Stimulated activated CD8-positive, alpha-beta memory T cell treated with anti-CD3 and anti-CD28 coated beads, Interleukin-12 subunit alpha, Interleukin-12 subunit beta, amount 100 ng/mL, for 24 hours (primary cell): ENCODE measurements around the gene CLCA1.

Experiments used
- DNase-seq: peaks from one replicate; pipeline ENCODE4 v3.0.0-alpha.2; 2020; ENCODE audit errors: extremely low read depth

CLCA1 gene

DNA sequence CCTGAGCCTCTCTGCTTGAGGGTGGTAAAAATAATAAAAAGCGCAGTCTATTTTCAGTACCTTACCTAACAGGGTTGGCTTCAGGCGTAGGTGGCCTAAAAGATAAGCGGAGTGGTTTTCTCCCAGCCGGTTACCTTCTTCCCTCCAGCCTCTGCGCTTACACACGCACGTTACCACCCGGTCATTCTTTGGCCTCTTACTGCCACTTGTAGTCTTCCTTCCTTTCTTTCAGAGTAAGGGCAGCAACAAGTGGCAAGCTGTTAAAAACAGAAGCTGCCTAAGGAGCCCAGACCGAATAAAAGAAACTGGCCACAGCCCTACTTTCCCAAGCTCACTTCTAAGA lies 35.4 kb downstream of the CLCA1 start:
- DNase-seq: no peak

DNA sequence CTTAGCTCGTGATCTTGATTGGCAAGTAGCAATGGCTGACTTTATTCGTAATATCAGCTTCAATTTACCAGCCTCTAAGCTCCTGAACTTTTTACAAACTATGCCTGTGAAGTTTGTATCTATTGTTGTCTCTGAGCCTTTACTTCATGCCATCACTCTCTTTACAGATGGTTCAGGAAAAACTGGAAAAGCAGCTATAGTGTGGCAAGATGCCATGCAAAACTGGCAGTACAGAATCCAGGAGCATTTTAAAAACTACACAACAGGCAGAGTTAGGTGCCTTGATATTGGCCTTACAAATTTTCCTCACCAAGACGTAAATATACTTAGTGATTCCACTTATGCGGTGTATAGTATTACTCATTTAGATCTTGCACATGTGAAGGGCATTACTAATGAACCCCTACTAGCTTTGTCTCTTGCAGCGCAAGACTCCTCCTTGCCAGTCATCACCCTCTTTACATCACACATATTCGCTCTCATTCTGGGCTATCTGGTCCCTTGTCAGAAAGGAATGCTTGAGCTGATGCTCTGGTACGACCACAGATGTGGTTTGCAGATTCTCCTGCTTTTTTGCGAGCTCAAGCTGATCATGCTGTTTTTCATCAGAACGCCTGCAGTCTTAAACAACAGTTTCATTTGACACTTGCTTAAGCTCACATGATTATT lies 36.3 kb downstream of the CLCA1 start:
- no peak for DNase-seq

DNA sequence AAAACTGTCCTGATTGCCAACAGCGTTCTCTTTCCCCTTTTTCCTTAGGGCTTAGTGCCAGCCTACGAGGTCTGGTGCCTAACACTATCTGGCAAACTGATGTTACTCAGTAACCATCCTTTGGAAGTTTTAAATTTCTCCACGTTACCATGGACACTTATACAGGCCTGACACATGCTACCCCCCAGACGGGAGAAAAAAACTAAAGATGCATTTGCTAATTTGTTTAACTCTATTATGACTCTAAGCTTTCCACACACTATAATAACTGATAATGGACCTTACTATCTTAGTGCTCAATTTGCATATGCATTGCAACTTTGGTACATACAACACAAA lies 36.8 kb downstream of the CLCA1 start:
- no peak for DNase-seq

- no peak for DNase-seq
Observed at GRCh38 chr1:86507935-86508582, 39.3 kb downstream of the CLCA1 start.

DNA sequence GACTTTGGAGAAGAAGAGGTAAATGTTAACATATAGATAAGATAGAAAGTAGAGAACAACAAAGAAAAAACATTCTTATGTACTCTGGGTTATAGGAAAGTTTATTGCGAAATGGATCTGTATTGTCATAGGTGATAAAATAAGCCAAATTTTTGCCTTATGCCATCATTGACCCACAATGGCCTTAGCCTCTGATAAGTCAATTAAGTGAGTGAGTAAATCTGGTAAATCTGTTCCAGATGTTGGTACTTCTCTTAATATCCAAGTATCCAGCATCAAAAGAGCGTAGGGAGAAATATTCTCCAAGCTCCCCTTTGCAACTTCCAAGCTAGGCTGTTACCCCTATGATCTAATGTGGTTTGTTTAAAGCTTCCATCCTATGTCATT lies 39.8 kb downstream of the CLCA1 start:
- no peak for DNase-seq

- no peak for DNase-seq
Observed at GRCh38 chr1:86515597-86515996, 46.9 kb downstream of the CLCA1 start.

GRCh38 chr1:86516335-86516734 lies 47.6 kb downstream of the CLCA1 start:
- no peak for DNase-seq

DNA sequence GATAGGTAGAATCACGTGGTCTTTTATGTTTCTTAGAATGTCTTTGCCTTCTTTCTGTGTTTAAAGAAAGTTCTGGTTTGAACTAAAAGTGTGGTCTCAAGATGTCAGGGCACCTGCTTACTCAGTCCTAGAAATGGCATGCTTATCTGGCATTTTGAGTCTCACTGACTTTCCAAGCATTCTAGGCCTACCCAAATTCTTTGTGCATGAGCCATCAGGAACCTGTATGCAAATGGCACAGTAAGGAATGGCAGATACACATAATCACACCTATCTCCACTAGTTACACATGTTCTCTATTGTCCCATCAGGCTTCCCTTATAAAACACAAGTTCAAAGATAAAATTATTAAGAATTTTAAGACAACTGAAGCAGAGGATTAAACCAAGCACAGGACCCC lies 48.6 kb downstream of the CLCA1 start:
- no peak for DNase-seq

- DNase-seq: no peak
Observed at GRCh38 chr1:86520789-86521521, 52.2 kb downstream of the CLCA1 start.

GRCh38 chr1:86521522-86521891 lies 52.8 kb downstream of the CLCA1 start:
- no peak for DNase-seq

- no peak for DNase-seq
Observed at GRCh38 chr1:86522240-86522639, 53.5 kb downstream of the CLCA1 start.

DNA sequence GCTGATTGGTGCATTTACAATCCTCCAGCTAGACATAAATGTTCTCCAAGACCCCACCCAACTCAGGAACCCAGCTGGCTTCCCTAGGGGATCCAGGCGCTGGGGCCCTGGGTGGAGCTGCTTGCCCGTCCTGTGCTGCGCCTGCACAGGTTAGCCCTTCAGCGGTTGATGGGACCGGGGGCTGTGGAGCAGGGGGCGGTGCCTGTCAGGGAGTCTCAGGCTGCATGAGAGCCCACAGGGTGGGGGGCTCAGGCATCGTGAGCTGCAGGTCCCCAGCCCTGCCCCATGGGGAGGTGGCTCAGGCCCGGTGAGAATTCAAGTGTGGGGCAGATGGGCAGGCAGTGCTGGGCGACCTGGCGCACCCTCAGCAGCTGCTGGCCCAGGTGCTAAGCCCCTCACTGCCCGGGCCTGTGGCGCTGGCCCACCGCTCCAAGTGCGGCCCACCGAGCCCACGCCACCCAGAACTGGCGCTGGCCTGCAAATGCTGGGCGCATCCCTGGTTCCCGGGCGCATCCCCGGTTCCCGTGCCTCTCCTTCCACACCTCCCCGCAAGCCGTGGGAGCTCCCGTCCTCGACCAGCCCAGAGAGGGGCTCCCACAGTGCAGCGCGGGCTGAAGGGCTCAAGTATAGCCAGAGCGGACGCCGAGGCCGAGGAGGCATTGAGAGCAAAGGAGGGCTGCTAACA lies 55.1 kb downstream of the CLCA1 start:
- no peak for DNase-seq

DNA sequence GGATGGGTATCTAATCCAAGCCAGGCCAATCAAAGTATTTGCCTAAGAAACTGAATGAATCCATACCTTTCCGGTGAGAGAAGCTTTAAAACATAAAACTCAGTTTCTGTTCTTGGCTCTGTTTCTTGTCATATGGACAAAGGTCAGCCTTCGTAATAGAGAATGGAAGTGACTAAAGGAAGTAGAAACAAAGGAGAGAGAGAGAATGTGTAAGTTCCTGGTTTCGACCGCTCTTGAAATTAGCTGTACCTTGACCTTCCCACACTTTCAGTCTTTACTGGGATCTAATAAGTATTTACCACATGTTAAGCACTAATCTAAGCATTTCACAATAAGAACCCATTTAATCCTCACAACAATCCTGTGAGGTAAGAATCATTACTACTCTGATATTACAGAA lies 58.6 kb downstream of the CLCA1 start:
- DNase-seq: no peak

GRCh38 chr1:86530211-86530845 lies 61.6 kb downstream of the CLCA1 start:
- DNase-seq: no peak

- DNase-seq: no peak
Observed at GRCh38 chr1:86537928-86538695, 69.4 kb downstream of the CLCA1 start.

DNA sequence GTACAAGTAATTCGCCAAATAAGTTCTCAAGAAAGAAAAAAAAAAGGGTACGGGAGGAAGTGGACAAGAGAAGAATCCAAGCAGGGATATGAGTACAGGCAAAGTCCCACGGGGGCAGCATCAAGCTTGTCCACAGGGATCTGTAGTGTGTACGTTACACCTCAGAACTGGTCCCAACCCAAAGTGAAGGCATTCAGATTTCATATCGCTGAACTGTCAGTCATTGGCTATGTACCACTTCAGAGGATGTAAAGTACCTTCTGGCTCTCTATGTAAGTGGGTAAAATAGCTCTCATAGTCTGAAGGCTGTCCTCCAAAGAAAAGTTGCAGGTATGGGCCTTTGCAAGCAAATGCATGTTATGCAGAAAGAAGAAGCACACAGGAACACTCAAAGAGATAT lies 70.0 kb downstream of the CLCA1 start:
- no peak for DNase-seq

GRCh38 chr1:86541859-86542258 lies 73.1 kb downstream of the CLCA1 start:
- DNase-seq: no peak

DNA sequence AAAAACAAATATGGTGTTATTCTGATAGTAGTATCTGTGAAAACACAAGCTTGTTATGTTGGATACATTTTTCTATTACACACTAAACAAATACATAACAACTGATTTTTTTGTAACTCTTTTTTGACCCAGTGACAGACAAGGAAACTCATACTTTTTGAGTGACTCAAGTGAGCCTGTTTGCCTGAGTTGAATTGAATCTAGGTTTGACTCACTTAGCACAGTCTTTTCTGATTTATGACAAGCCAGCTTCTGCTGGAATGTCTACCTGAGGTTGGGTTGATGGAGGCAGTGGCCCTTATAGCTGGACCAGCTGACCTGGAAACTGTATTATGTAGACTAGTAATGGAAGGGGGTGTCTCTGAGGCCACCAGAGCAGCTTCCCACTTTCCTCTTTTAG lies 73.9 kb downstream of the CLCA1 start:
- DNase-seq: no peak

DNA sequence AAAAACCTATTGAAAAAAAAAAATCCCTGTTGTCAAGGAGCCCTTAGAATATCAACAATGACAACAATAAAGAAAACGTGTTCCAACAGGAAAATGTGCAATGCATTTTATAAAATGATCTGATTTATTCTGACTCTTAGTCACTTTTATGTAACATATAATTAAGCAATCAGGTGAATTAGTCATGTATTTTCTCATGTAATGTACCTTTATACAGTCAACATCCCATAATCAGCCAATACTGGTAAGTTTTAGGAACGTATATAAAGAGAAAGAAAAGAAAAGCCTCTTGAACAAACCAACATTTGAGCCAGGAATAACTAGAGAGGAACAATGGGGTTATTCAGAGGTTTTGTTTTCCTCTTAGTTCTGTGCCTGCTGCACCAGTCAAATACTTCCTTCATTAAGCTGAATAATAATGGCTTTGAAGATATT lies 78.1 kb downstream of the CLCA1 start, which contains the start of gene CLCA4:
Gene CLCA4 (plus strand): TSS at position 292 of the 435 bp plus-strand sequence. CDS start 42 bp downstream, at position 334.
- DNase-seq: no peak

DNA sequence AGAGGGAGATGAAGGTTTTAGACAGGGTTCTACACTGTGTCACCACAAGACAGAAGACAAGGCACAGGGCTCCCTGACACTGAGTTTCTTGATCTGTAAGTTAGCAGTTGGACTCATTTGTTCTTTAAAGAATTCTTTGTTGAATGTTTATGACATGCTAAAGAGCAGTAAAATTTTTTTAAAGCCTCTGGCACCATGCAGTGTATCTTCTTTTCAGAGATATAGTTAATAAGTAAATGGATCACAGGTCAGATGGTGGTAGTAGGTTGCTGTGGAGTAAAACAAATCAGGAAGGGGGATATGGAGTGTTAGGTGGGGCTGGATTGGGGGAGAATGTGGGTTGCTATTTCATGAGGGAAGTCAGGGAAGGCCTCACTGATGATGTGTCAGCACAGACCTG lies 80.1 kb downstream of the CLCA1 start:
- no peak for DNase-seq
